GM06990 (cell line): ENCODE data around the gene OR2A5.
"Not testable (repeated sequence)": the region's sequence is repeated elsewhere in the genome, so short reads cannot be mapped to it uniquely, and the experiment has no call there.

Source experiments
- DNase-seq: peaks from one replicate; pipeline ENCODE4 v3.0.0-alpha.2; 2011; ENCODE audit not compliant: insufficient read length; ENCODE audit errors: extremely low read depth
- H3K27me3 ChIP-seq: replicated peaks from 2 replicates; pipeline ENCODE4 v1.6.0; 2011; ENCODE audit warnings: low read length; ENCODE audit not compliant: control insufficient read depth, insufficient read depth
- H3K36me3 ChIP-seq: 2 replicates; pipeline ENCODE4 v1.5.1; 2011; ENCODE audit warnings: low read length; ENCODE audit not compliant: control insufficient read depth, insufficient read depth
- H3K4me3 ChIP-seq: replicated peaks from 2 replicates; pipeline ENCODE4 v1.5.1; 2011; ENCODE audit warnings: low read depth, mild to moderate bottlenecking, control low read depth, low read length
- CTCF ChIP-seq: IDR thresholded peaks from 2 replicates; pipeline ENCODE4 v1.5.1; 2011; ENCODE audit warnings: low read length, control low read depth, mild to moderate bottlenecking, inconsistent platforms; ENCODE audit not compliant: insufficient read depth, poor library complexity, severe bottlenecking

Gene OR2A5

GRCh38 chr7:144006692-144007042 lies 42.1 kb upstream of the OR2A5 start:
- DNase-seq = no peak
- TF ChIP-seq CTCF = no peak
- Histone ChIP-seq H3K4me3 (no peak overlapping the region), H3K27me3 (no peaks in the 10 kb centered on the region), H3K36me3 (no peaks in the 10 kb centered on the region)

- no peak for TF ChIP-seq CTCF
These were observed 39.4 kb upstream of the OR2A5 start for GRCh38 chr7:144009361-144009760.

GRCh38 chr7:144010061-144010460 lies 38.7 kb upstream of the OR2A5 start:
- H3K27me3 ChIP-seq, H3K4me3 ChIP-seq, DNase-seq, H3K36me3 ChIP-seq: not testable (repeated sequence)

More at GRCh38 chr7:144009361-144009760, 39.4 kb upstream of the OR2A5 start:
- Histone ChIP-seq H3K27me3 (no peaks in the 10 kb centered on the region), H3K36me3 (no peaks in the 10 kb centered on the region), H3K4me3 (no peak overlapping the region)
- DNase-seq = no peak

- not testable (repeated sequence) for H3K4me3 ChIP-seq, H3K27me3 ChIP-seq, DNase-seq, H3K36me3 ChIP-seq
These were observed 37.9 kb upstream of the OR2A5 start for GRCh38 chr7:144010821-144011220.

GRCh38 chr7:144011458-144012230 lies 37.1 kb upstream of the OR2A5 start:
- no peak for DNase-seq
- TF ChIP-seq CTCF = no peak
- Histone ChIP-seq H3K36me3 (no peaks in the 10 kb centered on the region), H3K27me3 (no peaks in the 10 kb centered on the region), H3K4me3 (no peak overlapping the region)

GRCh38 chr7:144018065-144018464 lies 30.7 kb upstream of the OR2A5 start:
- Histone ChIP-seq H3K27me3 (no peaks in the 10 kb centered on the region), H3K4me3 (no peak overlapping the region), H3K36me3 (no peaks in the 10 kb centered on the region)
- TF ChIP-seq CTCF = no peak
- DNase-seq = no peak

- H3K36me3 ChIP-seq = no peaks in the 10 kb centered on the region
- H3K4me3 ChIP-seq = no peak overlapping the region
- TF ChIP-seq CTCF = no peak
- DNase-seq = no peak
- H3K27me3 ChIP-seq = no peaks in the 10 kb centered on the region
These were observed 29.3 kb upstream of the OR2A5 start for GRCh38 chr7:144019457-144019856.
